ENCODE data around the gene IGFBP1.

GRCh38 chr7:45918556-45918955 lies 30.3 kb downstream of the IGFBP1 start:
- TF ChIP-seq POLR2AphosphoS5 (IDR thresholded peaks at IDR 0.05) (no peak), POLR2A (IDR thresholded peaks at IDR 0.05) (no peak)
